Omental fat pad (tissue), 4 donors: Measurements from ENCODE around the gene MELTF. TPM values are rescaled to one million over a fixed set of nuclear protein-coding genes. Genes with fewer than 3 reads are reported as not detected.

Experiments used
- ATAC-seq: fragments of 150-250 bp; one replicate; pipeline ENCODE4 v1.9.1; 2016; ENCODE audit warnings: mild to moderate bottlenecking, moderate library complexity; ENCODE audit not compliant: low FRiP score
- DNase-seq: peaks from one replicate; pipeline ENCODE4 v3.0.0-alpha.2; 2019; ENCODE audit warnings: low spot score
- total RNA-seq, 4 donors: library from RNA; depleted of rRNA; stranded (reverse); fragments of >200 nt; gene quantifications; one replicate each; pipeline ENCODE4 v1.1.0, GENCODE V29; 2016
- TF ChIP-seq, protein P1 (sequence below), 3 donors: fragments of 450-650 bp; IDR thresholded peaks; one replicate each; pipeline ENCODE4 v1.5.1; 2016 to 2017; ENCODE audit warnings: antibody characterized with exemption in 3 of 3, mild to moderate bottlenecking in 3 of 3, moderate library complexity in 2 of 3

MELTF gene
- total RNA-seq, 4 donors from 2014 or later: 8.3 to 39.3 (median 27.2) TPM

DNA sequence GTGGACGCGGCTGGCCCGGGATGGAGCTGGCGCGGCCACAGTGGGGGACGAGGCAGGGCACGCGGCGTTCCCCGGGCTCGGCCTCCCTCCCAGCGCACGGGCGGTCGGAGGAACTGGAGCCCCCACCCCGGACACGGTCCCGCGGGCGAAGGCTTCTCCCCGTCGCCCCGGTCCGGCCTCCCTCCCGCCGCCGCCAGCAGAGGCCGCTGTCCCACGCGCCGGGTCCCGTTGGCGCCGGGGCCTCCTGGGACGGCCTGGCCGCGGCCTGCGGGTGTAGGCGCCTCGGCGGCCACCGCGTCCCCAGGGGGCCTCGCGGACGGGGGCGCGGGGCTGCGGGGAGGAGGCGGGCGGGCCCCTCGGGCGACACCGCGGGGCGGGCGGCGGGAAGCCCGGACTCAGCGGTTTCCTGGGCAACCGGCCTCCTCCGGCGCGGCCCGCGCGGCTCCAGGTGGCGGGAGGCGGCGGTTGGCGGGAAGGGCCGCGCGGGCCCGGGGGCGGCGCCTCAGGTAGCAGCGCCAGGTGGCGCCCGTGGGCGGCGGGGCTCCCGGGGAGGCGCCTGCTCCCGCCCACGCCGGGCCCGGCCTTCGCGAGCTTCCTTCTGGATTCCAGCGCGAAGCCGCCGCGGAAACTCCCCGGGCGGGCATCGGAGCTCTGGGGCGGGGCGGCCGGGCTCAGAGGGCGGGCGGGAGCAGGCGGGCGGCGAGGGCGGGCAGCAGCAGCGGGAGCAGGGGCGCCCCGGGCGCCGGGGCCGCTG is 26.7 kb downstream of the MELTF start:
- ATAC-seq (peak; percentile 78), DNase-seq (peak; percentile 59)
- TF ChIP-seq, protein P1, sequence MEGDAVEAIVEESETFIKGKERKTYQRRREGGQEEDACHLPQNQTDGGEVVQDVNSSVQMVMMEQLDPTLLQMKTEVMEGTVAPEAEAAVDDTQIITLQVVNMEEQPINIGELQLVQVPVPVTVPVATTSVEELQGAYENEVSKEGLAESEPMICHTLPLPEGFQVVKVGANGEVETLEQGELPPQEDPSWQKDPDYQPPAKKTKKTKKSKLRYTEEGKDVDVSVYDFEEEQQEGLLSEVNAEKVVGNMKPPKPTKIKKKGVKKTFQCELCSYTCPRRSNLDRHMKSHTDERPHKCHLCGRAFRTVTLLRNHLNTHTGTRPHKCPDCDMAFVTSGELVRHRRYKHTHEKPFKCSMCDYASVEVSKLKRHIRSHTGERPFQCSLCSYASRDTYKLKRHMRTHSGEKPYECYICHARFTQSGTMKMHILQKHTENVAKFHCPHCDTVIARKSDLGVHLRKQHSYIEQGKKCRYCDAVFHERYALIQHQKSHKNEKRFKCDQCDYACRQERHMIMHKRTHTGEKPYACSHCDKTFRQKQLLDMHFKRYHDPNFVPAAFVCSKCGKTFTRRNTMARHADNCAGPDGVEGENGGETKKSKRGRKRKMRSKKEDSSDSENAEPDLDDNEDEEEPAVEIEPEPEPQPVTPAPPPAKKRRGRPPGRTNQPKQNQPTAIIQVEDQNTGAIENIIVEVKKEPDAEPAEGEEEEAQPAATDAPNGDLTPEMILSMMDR (IDR thresholded peaks at IDR 0.05): peak in 2 of 3 donors; percentile 22 to 61

DNA sequence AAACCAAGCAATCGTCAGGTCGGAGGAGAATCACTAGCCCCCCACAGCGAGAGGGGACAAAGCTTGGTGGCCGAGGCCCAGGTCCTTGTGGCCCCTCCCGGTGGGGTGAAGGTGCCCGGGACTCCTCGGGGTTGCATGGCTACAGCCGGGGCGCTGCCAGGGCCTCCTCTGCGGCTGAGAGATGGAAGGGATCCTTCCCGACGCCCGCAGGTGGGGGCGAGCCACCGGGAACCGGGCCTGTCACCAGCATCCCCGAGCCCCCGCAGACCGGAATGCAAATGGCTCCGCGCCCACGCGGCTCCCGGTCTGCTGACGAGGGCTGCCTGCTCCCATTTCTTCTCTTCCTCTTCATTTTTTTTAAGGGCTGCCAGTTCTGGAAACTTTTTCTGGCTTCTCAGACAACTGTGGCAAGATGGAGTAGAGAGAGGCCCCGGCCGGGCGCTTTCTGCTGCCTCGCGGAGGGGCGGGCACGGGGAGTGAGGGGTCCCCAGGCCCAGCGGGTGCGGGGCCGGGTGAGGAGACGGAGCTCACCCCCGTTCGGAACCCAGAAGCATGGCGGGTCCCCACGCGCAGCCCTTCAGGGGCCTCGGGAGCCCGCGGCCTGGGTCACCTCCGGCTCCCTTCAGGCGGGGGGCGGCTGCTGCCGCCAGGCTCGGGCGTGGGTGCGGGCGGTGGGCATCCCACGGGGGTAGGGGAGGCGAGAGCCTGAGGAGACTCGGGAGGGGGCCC is 27.5 kb downstream of the MELTF start:
- no peak for DNase-seq
- ATAC-seq: peak; percentile 7

DNA sequence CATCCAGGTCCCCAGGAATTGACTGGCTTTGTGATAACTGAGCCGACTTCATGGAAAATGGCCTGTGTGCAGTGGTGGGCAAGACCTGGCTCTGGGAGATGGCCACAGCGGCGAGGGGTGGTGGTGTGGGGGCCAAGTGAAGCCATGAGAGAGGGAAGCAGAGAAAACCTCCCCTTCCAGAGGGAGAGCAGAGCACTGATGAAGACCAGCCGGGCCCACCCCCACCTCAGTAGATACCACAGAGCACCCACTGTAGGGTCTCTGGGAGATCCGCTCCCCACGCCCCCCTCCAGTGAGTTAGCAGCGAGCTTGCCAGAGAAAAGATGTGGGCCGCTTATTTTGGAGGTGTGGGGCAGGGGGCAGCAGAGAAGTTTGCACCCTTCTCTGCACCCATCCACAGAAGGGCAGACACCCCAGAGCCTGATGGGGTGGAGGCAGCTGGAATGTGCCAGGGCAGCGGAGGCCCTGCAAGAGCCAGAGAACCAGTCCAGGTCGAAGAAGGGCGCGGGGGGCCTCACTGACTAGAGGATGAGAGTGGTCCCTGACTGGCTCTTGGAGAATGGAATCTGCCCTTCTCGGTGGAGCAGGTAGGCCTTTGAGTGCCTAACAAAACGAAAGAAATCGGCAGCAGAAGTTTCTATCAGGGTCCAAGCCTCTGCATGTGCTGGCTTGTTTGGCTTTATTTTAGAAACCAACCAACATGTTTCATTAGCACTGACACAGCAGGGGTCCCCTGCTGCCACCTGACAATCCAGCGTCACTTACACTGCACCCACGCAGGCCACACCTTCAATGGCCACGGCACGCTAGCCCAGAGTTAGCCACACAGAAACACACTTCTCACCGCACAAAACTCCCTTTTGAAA is 28.3 kb downstream of the MELTF start:
- TF ChIP-seq, protein P1 (IDR thresholded peaks at IDR 0.05): no peak
- DNase-seq (no peak), ATAC-seq (no peak)

More for the DNA sequence above, 27.5 kb downstream of the MELTF start:
- TF ChIP-seq, protein P1 (IDR thresholded peaks at IDR 0.05): no peak

DNA sequence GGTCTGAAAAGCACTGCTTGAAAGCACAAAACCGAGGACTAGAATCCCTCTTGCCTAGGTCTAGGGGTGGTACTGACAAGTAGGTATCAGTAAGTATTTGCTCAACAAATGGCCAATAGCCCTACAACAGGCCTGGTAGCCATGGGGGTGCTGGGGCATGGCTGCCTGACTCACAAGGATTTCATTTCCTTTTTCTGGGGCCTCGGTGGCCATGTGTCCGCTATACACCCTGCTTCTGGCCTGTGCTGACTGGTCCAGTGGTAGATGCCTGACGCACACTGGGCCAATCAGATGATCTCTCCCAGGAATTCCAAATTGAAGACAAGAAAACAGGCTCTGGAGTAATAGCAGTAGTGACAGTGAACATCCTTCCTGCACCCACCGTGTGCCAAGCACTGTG is 29.4 kb downstream of the MELTF start:
- TF ChIP-seq, protein P1 (IDR thresholded peaks at IDR 0.05): no peak
- ATAC-seq (no peak), DNase-seq (no peak)

DNA sequence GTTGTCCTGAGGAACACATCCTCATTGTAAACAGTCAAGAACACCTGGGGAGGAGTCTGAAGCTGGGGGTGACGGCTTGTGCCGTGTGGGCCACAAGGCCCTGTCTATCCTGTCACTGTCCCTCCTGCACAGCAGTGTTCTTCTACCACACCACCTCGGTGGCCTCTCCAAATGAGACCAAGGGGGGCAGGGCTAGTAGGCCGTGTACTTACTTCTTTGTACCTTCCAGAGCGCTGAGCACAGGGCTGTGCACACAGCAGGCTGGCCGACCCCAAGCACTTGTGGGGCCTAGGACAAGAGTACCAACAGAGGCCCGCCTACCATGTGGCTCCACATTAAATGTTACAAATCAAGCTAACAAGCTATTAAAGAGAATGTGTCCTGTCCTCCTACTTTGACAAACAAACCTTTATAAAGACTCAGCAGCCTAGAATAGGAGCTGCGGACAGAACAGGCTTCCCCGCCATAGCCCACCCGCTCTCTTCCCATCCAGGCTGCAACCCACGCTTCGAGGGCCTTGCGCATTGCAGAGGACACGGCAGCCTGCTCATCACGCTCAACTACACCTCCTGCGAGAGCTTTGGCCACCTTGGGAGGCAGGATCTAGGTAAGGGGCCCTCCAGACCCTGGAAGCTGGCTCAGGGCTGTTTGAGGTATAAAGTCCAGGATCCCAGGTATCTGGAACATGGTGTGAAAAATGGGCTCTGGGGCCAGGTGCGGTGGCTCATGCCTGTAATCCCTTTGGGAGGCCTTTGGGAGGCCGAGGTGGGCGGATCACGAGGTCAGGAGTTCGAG is 30.5 kb downstream of the MELTF start:
- no peak for ATAC-seq
- no peak for DNase-seq
- TF ChIP-seq, protein P1 (IDR thresholded peaks at IDR 0.05): no peak

DNA sequence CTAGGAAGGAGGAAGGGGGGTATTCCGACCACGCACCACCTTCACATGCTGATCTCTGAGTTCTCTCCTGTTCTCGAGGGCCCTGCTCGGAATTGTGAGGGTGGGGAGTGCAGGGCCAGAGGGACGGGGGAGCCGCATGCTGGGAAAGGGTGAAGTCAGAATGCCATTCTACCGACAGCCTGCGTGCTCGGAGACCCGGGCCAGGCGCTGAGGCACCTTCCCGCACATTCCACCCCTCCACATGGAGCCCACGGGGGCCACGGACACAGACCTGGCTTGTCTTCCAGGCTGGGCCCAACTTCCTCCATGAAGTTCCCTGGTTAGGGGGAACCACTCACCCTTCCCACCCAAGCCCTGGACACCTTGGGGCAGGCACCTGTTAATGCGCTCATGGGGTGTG is 32.3 kb downstream of the MELTF start:
- TF ChIP-seq, protein P1 (IDR thresholded peaks at IDR 0.05): no peak
- DNase-seq (no peak), ATAC-seq (no peak)
